Astrocyte of the cerebellum (primary cell): Measurements from ENCODE around the gene TLR1.
"Not testable (repeated sequence)": the region's sequence is repeated elsewhere in the genome, so short reads cannot be mapped to it uniquely, and the experiment has no call there.

ENCODE experiments used
- DNase-seq: peaks from one replicate; pipeline ENCODE4 v3.0.0-alpha.2; 2011; ENCODE audit warnings: low read depth
- H3K4me3 ChIP-seq: 2 replicates; pipeline ENCODE4 v1.5.1; 2011; ENCODE audit warnings: mild to moderate bottlenecking, low read depth, low read length, moderate library complexity
- in situ Hi-C: cut with HindIII; loops from 2 replicates; pipeline ENCODE4 v1.10.0; 2017; ENCODE audit warnings: low sequenced_read_pairs
- TF ChIP-seq, protein P1 (sequence below): IDR thresholded peaks from 2 replicates; pipeline ENCODE4 v1.5.1; 2012; ENCODE audit warnings: low read length, low read depth, moderate library complexity, mild to moderate bottlenecking; ENCODE audit errors: missing control alignments

Gene TLR1

DNA sequence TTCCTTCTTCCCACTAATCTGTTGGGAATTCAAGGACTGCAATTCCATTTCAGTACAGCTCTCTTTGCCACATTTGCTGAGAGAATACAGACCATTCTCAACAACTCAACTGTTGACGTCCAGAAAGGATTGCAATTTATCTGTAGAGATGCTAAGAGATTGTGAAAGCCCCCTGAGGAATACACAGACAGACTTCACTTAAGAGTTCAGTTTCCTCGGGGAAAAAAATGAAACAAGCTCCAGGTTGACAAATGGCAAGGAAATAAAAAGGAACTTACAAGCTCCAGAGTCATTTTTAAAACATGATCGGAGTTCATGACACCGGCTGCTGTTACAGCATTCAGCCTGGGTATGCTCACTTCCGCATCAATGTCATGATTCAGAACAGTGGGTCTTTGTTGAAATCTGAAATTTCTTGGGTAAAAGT lies 35.6 kb downstream of the TLR1 start:
- in situ Hi-C loops = no loop called here
- no peak overlapping the region for H3K4me3 ChIP-seq
- no peak for DNase-seq
- TF ChIP-seq, protein P1, sequence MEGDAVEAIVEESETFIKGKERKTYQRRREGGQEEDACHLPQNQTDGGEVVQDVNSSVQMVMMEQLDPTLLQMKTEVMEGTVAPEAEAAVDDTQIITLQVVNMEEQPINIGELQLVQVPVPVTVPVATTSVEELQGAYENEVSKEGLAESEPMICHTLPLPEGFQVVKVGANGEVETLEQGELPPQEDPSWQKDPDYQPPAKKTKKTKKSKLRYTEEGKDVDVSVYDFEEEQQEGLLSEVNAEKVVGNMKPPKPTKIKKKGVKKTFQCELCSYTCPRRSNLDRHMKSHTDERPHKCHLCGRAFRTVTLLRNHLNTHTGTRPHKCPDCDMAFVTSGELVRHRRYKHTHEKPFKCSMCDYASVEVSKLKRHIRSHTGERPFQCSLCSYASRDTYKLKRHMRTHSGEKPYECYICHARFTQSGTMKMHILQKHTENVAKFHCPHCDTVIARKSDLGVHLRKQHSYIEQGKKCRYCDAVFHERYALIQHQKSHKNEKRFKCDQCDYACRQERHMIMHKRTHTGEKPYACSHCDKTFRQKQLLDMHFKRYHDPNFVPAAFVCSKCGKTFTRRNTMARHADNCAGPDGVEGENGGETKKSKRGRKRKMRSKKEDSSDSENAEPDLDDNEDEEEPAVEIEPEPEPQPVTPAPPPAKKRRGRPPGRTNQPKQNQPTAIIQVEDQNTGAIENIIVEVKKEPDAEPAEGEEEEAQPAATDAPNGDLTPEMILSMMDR = no peak

DNA sequence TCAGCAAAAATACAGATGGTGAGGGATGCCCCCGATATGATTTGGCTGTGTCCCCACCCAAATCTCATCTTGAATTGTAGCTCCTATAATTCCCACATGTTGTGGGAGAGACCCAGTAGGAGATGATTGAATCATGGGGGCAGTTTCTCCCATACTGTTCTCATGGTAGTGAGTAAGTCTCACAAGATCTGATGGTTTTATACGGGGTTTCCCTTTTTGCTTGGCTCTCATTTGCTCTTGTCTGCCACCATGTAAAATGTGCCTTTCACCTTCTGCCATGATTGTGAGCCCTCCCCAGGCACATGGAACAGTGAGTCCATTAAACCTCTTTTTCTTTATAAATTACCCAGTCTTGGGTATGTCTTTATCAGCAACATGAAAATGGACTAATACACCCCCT lies 37.7 kb downstream of the TLR1 start:
- DNase-seq, in situ Hi-C loops, H3K4me3 ChIP-seq: not testable (repeated sequence)

DNA sequence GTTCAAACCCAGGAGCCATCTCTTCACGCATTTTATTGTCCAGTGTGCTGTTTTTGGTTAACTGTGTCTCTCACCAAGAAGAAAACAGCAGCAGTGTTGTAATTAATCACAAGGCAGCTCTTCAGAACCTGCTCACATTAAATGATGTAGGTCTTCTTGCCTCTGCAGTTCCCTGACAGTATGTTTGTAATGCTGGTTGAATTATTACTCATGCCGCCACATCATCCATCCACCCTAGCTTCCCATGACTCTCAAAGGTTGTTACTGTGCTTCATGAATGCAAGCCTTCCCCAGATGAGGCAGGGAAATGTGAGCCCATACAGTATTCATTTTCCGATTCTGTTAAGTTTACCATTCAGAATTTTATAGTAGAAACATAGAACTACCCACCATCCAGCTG lies 39.2 kb downstream of the TLR1 start:
- TF ChIP-seq, protein P1 = no peak
- no peak for DNase-seq
- in situ Hi-C loops = no loop called here
- no peak overlapping the region for H3K4me3 ChIP-seq

DNA sequence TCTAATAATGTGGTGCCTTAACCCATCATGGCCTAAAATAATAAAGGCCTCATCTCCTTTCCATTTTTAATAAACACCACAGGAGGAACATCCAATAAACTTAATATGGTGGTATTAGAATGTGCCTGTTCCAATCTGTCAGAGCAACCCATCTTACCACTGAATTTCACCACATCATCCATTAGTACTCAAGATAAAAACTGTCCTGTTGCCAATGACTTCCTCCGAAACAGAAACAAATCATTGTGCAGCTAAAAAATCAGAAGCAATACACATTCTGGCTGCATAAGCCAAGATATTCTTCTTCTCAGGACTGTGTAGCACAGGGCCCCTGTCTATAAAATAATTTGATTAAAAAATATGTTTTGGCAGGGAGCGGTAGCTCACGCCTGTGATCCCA lies 40.3 kb downstream of the TLR1 start:
- TF ChIP-seq, protein P1 = no peak
- H3K4me3 ChIP-seq = no peak overlapping the region
- in situ Hi-C loops = no loop called here
- DNase-seq = no peak

DNA sequence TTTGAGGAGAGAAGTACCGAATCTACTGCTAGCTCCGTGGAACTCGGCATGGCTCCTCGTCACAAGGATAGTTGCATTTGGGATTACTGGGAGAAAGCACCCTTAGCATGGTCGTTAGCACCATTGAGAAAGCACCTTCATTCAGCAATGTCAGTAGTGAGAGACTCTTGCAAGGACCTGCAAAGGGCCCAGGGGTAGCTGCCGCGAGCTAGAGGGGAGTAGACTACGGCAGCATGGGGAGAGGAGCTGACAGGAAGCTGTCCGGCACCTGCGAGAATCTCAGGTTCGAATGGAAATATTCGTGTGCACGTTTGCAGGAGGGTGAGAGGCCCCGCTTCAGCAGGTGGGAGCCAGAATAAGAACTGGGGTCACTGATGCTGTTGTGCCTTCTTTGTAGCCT lies 42.0 kb downstream of the TLR1 start:
- no peak for DNase-seq
- TF ChIP-seq, protein P1 = no peak
- no peak overlapping the region for H3K4me3 ChIP-seq
- in situ Hi-C loops = no loop called here

DNA sequence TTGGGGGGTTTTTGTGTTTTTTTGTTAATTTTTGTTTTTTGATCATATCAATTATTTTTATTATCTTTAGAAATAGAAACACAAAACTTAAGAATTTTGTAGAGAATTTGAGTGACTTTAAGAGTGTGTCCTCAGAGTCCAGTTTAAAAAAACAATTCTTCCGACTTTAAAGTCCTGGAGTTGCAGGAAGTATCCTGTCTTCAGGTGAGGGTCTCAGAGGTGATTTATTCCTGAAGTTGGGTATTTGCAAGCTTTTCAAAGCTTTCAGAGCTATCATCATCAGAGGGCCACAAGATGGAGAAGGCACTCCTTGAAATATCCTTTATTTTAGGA lies 44.8 kb downstream of the TLR1 start:
- DNase-seq = no peak
- TF ChIP-seq, protein P1 = no peak
- in situ Hi-C loops = no loop called here
- no peak overlapping the region for H3K4me3 ChIP-seq

DNA sequence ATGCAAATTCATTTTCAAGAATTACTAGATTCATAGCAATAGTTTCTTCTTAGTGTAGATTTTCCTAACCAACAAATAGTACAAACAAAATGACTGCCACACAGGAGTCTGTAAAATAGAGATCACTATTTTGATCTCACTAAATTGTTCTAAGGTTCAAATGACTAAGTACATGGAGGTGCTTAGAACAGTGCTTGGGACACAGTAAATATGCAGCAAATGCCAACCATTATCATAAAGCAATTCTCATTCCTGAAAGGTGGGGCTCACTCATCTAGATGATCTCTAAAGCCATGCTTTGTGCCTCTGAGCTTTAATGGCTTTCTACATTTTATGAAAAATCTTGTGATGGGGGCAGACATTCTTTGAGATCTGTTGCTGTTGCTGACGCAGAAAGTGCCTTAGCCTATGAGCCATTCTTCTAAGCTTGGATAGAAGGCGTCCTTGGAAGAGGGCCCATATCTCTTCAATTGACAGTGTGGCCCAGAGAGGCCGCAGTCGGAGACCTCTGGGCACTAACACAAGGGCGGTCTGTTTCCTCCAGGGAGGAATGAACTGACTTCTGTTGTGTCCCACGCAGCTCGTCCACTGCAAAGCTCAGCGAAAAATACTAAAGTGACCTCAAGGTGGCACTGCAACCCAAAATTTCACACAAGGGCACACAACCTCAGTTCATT lies 45.3 kb downstream of the TLR1 start:
- H3K4me3 ChIP-seq = no peak overlapping the region
- TF ChIP-seq, protein P1 = peak; percentile 61
- DNase-seq = peak; percentile 45
- in situ Hi-C loops = no loop called here
